Measurements from ENCODE around the gene DEFB108B.
"Not testable (repeated sequence)": the region's sequence is repeated elsewhere in the genome, so short reads cannot be mapped to it uniquely, and the experiment has no call there.

Gene DEFB108B

GRCh38 chr11:71832811-71833210 lies at the start of gene DEFB108B:
TSS of gene DEFB108B (plus strand) at chr11:71833200. CDS start at chr11:71833200, 0 bp downstream.
- not testable (repeated sequence) for DNase-seq (ENCODE audit: extremely low spot score, insufficient read length, low read depth); FAIRE-seq

GRCh38 chr11:71786114-71786847 lies 46.7 kb upstream of the DEFB108B start:
- FAIRE-seq, result not testable (repeated sequence)
- peak; percentile 36 for DNase-seq (ENCODE audit: extremely low spot score, insufficient read length, low read depth)

DNA sequence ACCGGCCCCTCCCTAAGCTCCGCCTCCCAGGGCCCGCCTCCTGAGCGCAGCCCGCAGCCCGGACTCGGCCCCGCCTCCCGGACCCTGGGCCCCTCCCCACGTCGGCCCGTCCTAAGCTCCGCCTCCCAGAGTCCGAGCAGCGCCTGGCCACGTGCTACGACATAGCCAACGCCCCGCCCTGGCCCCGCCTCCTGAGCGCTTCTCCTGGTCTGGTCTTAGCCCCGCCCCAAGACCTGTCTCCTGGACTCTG lies 46.2 kb upstream of the DEFB108B start:
- FAIRE-seq, result peak; percentile 72
- peak; percentile 75 for DNase-seq (ENCODE audit: extremely low spot score, insufficient read length, low read depth)

GRCh38 chr11:71787098-71787823 lies 45.7 kb upstream of the DEFB108B start:
- peak; percentile 66 for DNase-seq (ENCODE audit: extremely low spot score, insufficient read length, low read depth)
- FAIRE-seq, result no peak

DNA sequence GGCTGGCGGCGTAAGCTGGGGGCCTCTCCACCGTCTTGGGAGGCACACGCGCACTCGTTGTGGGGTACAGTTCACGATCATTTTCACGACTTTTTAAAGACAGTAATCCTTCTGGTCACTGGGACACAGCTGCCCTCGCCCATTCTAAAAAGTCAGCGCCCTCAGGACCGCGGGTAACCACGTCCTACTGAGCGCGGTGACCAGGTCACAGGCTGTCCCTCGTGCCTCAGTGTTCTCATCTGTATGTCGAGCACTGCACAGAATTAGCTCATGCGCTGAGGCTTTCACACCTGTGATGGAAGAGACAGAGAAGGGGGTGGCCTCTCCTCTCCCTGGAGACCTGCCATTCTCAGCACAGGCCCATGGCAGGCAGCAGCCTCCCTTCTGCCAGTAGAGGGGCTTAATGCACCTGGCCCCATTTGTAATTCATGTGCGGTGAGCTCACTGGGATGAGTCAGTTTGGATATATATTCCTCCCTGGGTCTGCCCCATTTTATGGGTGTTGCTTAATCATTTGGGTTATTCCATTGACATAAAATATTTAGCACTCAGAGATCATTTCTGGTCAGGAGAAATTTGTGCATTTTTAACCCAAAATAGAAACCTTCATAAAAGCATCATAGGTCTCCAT lies 45.1 kb upstream of the DEFB108B start:
- DNase-seq (ENCODE audit: extremely low spot score, insufficient read length, low read depth); FAIRE-seq: not testable (repeated sequence)

- FAIRE-seq; DNase-seq (ENCODE audit: extremely low spot score, insufficient read length, low read depth): not testable (repeated sequence)
Observed at GRCh38 chr11:71789444-71790196, 43.4 kb upstream of the DEFB108B start.

- FAIRE-seq; DNase-seq (ENCODE audit: extremely low spot score, insufficient read length, low read depth): not testable (repeated sequence)
Observed at GRCh38 chr11:71791111-71791510, 41.9 kb upstream of the DEFB108B start.

DNA sequence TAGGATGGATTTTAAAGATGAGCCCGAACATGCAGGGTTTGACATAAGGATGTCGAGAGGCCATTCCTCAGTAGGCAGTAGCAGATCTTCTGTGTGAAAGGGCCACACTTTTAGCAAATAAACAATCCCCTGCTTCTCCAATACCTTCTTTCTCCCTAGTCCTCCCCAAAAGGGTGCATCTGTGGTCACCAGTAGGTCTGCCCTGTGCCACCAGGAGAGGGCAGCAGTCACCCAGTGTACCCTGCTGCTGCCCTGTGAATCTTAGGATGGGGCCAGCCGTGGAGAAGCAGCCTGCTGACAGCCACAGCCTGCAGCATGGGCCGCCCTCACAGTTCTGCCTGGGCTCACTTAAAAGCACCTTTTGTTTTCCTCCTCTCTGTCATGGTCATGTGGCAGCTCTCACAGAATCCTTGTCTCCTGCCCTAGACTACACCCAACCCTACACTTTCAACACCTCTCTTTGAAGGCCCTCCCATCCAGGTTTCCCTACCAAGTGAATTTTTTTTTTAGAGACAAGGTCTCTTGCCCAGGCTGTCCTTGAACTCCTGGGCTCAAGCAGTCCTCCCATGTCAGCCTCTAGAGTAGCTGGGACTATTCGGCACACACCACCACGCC lies 40.3 kb upstream of the DEFB108B start:
- DNase-seq (ENCODE audit: extremely low spot score, insufficient read length, low read depth); FAIRE-seq: not testable (repeated sequence)

GRCh38 chr11:71794386-71795040 lies 38.5 kb upstream of the DEFB108B start:
- not testable (repeated sequence) for FAIRE-seq; DNase-seq (ENCODE audit: extremely low spot score, insufficient read length, low read depth)

DNA sequence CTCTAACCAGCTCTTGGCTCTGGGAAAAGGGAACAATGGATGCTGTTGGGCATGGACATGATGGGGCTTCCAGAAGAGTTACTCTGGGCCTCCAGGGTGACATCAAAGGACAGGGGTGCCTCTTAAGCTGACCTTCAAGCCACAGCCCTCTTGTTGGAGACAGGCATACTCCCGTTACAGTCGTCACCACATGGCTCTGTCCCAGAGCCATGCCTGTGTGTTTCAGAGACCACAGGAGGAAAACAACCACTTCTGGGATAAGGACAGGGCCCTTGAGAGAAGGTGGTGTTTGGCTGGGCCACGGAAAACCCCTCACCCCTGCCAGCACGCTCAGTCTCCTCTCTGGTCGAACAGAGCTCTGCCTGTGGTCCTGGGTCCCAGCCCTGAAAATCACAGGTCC lies 37.8 kb upstream of the DEFB108B start:
- not testable (repeated sequence) for FAIRE-seq; DNase-seq (ENCODE audit: extremely low spot score, insufficient read length, low read depth)

GRCh38 chr11:71796016-71796415 lies 37.0 kb upstream of the DEFB108B start:
- not testable (repeated sequence) for DNase-seq (ENCODE audit: extremely low spot score, insufficient read length, low read depth); FAIRE-seq

DNA sequence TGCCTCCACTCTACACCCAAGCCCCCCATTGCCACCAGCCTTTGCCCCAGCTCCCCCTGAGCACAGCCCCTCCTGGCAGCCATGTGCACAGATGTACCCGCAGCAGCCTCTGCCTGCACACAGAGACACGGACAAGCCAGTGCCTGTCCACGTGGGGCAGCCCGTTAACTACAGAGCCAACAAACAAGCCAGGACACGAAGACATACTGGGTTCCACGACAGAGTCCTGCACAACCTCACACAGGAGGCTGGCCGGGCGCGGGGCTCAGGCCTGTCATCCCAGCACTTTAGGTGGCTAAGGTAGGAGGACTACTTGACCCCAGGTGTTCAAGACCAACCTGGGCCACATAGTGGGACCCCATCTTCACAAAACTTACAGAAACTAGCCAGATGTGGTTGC lies 36.2 kb upstream of the DEFB108B start:
- not testable (repeated sequence) for DNase-seq (ENCODE audit: extremely low spot score, insufficient read length, low read depth); FAIRE-seq

DNA sequence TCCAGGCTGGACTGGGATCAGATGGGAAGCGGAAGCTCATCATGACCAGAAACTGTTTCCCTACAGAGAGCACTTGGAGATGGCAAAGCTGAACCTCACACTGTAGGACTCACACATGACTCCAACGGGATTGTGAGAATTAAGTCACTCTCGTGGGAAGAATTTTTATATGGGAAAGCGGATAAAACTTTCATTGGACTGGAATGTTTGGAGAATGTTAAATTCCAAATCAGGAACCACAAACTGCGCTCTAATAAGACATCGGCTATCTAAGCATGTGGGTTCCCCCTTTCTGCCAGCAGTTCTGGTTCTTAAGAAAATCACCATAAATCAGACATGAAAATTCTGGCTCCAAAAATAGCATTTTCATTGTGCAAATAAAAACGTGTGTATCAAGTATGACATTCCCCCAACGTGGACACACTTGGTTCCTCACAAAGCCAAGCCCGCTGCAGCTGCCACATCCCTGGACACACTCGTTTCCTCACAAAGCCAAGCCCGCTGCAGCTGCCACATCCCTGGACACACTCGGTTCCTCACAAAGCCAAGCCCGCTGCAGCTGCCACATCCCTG lies 33.4 kb upstream of the DEFB108B start:
- DNase-seq (ENCODE audit: extremely low spot score, insufficient read length, low read depth); FAIRE-seq: not testable (repeated sequence)

- FAIRE-seq (peak; percentile 44), DNase-seq (ENCODE audit: extremely low spot score, insufficient read length, low read depth) (peak; percentile 37)
Observed at GRCh38 chr11:71800335-71800953, 32.6 kb upstream of the DEFB108B start.

GRCh38 chr11:71801026-71801425 lies 32.0 kb upstream of the DEFB108B start:
- FAIRE-seq; DNase-seq (ENCODE audit: extremely low spot score, insufficient read length, low read depth): not testable (repeated sequence)

GRCh38 chr11:71802874-71803273 lies 30.1 kb upstream of the DEFB108B start:
- not testable (repeated sequence) for DNase-seq (ENCODE audit: extremely low spot score, insufficient read length, low read depth); FAIRE-seq

DNA sequence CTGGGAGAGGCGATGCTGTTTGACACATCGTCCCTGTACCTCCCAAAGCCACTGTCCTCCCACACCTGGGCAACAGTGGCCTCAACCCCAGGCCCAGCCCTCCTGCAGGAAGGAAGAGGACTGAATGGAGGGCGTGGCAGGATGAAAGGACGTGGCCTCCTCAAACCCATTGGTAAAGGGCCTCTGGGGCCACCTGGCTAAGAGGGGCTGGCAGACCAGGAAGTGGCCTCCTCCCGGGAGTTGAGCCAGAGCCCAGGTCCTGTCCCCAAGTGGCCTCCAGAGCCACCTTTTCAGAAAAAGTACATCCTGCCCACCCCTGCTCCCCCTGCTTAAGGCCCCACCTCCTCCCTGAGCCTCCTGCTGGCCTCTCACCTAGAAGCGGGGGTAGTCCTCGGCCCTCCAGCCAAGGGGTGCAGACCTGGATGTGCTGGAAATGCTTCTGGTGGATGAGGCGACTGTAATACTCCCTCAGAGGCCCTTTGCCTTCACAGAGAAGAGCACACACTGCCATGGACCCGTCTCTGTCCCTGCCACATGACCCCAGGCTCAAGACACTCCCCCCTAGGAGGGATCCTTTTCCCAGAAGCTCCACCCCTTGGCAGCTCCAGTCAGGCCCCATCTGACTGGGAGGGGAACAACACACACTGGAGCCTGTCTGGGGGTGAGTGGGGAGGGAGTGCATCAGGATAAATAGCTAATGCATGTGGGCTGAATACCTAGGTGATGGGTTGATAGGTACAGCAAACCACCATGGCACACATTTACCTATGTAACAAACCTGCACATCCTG lies 28.6 kb upstream of the DEFB108B start:
- not testable (repeated sequence) for DNase-seq (ENCODE audit: extremely low spot score, insufficient read length, low read depth)

More for the DNA sequence above, 28.6 kb upstream of the DEFB108B start:
- FAIRE-seq, result not testable (repeated sequence)
